ENCODE data around the gene EID2.

DNA sequence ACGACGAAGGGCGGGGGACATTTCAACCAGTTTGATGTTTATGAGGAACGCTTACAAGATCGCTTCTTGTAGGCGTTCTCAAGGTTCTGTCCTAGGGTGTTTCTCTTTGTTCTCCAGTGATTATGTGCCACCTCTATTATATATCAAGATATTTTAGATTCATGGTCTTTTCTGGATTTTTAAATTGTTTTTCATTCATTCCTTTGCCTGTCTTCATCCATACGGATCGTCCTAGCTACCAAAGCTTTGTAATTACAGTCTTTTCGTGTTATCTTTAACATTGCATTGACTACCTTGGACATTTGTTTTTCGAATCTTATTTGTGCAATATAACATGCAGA, 342 bp upstream of the EID2 start:
- TF ChIP-seq GATA2 (IDR thresholded peaks at IDR 0.05; ENCODE audit: low read depth, low read length) (no peak), GATA3 (IDR thresholded peaks at IDR 0.05; ENCODE audit: low read depth, low read length) (no peak)
